ENCODE data around the gene EREG.
A peak's percentile ranks its signal among the peaks of the same experiment; 100 is the strongest.

The EREG gene

GRCh38 chr4:74353858-74354257, 11.1 kb upstream of the EREG start:
- DNase-seq: no peak

GRCh38 chr4:74357965-74358364, 7.0 kb upstream of the EREG start:
- no peak for DNase-seq

- no peak for DNase-seq
These were observed 3.3 kb upstream of the EREG start for GRCh38 chr4:74361671-74362070.

GRCh38 chr4:74362347-74362746, 2.6 kb upstream of the EREG start:
- no peak for DNase-seq

GRCh38 chr4:74364256-74364651, 691 bp upstream of the EREG start:
- DNase-seq: no peak

- no peak for DNase-seq
These were observed 816 bp downstream of the EREG start for GRCh38 chr4:74365761-74366160.

GRCh38 chr4:74366367-74366911, 1.5 kb downstream of the EREG start:
- no peak for DNase-seq

- no peak for DNase-seq
These were observed 2.8 kb downstream of the EREG start for GRCh38 chr4:74367656-74368290.

- DNase-seq: no peak
These were observed 3.7 kb downstream of the EREG start for GRCh38 chr4:74368596-74368995.

GRCh38 chr4:74369855-74370254, 4.9 kb downstream of the EREG start:
- no peak for DNase-seq

GRCh38 chr4:74370912-74371311, 6.0 kb downstream of the EREG start:
- peak; percentile 39 to 40 for DNase-seq

GRCh38 chr4:74374128-74374527, 9.2 kb downstream of the EREG start:
- no peak for DNase-seq

GRCh38 chr4:74374561-74375327, 9.8 kb downstream of the EREG start:
- DNase-seq: peak in 1 of 2 donors; percentile 79

- DNase-seq: no peak
These were observed 11.0 kb downstream of the EREG start for GRCh38 chr4:74375824-74376426.

GRCh38 chr4:74376888-74377483, 12.0 kb downstream of the EREG start:
- peak in 1 of 2 donors; percentile 51 for DNase-seq

- no peak for DNase-seq
These were observed 12.8 kb downstream of the EREG start for GRCh38 chr4:74377714-74378113.

GRCh38 chr4:74378573-74378972, 13.6 kb downstream of the EREG start:
- DNase-seq: no peak

- no peak for DNase-seq
These were observed 15.0 kb downstream of the EREG start for GRCh38 chr4:74379912-74380311.

GRCh38 chr4:74385386-74385785, 20.4 kb downstream of the EREG start:
- no peak for DNase-seq

- DNase-seq: no peak
These were observed 21.2 kb downstream of the EREG start for GRCh38 chr4:74386159-74386558.

GRCh38 chr4:74387790-74388189, 22.8 kb downstream of the EREG start:
- DNase-seq: no peak

GRCh38 chr4:74389494-74389893, 24.5 kb downstream of the EREG start:
- no peak for DNase-seq

- no peak for DNase-seq
These were observed 25.7 kb downstream of the EREG start for GRCh38 chr4:74390677-74391076.

GRCh38 chr4:74391346-74391745, 26.4 kb downstream of the EREG start:
- DNase-seq: no peak
